Lower leg skin (tissue), 3 donors: ENCODE data around the gene ARL5B.

Experiments
- POLR2A ChIP-seq, 2 donors: fragments of 450-650 bp; IDR thresholded peaks; one replicate each; pipeline ENCODE4 v1.6.1; 2016 to 2017; ENCODE audit warnings: antibody characterized with exemption in 2 of 2, mild to moderate bottlenecking in 1 of 2, moderate library complexity in 1 of 2
- TF ChIP-seq, protein P1 (sequence below), 3 donors: fragments of 450-650 bp; IDR thresholded peaks; one replicate each; pipeline ENCODE4 v1.5.1; 2016; ENCODE audit warnings: antibody characterized with exemption in 3 of 3, mild to moderate bottlenecking in 3 of 3, moderate library complexity in 2 of 3

GRCh38 chr10:18625886-18626285 lies 33.3 kb upstream of the ARL5B start:
- TF ChIP-seq, protein P1, sequence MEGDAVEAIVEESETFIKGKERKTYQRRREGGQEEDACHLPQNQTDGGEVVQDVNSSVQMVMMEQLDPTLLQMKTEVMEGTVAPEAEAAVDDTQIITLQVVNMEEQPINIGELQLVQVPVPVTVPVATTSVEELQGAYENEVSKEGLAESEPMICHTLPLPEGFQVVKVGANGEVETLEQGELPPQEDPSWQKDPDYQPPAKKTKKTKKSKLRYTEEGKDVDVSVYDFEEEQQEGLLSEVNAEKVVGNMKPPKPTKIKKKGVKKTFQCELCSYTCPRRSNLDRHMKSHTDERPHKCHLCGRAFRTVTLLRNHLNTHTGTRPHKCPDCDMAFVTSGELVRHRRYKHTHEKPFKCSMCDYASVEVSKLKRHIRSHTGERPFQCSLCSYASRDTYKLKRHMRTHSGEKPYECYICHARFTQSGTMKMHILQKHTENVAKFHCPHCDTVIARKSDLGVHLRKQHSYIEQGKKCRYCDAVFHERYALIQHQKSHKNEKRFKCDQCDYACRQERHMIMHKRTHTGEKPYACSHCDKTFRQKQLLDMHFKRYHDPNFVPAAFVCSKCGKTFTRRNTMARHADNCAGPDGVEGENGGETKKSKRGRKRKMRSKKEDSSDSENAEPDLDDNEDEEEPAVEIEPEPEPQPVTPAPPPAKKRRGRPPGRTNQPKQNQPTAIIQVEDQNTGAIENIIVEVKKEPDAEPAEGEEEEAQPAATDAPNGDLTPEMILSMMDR (IDR thresholded peaks at IDR 0.05): no peak
- no peak for TF ChIP-seq POLR2A (IDR thresholded peaks at IDR 0.05)
